Measurements from ENCODE around the gene TUBG1.

The TUBG1 gene

DNA sequence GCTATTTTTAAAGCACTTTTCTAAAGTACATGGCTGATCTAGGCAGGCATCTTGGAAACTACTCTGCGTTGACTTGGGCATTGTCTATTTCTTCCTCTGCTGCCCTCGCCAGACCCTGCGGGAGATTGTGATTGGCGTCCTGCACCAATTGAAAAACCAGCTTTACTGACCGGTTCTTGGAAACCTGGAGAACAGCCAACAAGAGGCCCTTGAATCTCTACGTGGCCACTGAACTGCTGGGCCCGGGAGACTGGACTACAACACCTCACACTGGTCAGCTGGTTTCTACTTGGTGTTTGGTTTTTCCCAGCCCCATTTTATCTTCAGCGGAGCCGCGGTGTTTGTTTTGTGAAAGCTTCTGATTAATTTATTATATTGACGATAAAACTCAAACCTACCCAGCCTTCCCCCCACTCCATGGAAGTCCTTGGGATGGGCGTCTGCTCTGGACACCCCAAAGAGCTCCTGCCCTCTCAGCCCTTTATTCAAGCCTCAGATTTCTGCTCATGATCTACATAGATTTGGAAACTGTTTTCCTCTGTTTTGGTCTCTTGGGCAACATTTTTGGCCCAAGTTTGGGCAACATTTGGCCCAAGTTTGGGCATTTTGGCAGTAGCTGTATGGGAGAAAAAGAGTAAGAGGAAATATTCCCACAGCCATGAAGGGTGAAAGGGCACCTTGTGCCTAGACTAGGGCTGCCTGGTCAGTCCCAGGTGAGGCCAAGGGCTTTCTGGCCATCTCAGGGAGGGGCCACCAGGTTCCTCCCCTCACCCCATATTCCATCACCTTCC is 37.9 kb upstream of the TUBG1 start:
- H3K4me3 ChIP-seq (ENCODE audit: low read length): no peak overlapping the region
- TF ChIP-seq, protein P1, sequence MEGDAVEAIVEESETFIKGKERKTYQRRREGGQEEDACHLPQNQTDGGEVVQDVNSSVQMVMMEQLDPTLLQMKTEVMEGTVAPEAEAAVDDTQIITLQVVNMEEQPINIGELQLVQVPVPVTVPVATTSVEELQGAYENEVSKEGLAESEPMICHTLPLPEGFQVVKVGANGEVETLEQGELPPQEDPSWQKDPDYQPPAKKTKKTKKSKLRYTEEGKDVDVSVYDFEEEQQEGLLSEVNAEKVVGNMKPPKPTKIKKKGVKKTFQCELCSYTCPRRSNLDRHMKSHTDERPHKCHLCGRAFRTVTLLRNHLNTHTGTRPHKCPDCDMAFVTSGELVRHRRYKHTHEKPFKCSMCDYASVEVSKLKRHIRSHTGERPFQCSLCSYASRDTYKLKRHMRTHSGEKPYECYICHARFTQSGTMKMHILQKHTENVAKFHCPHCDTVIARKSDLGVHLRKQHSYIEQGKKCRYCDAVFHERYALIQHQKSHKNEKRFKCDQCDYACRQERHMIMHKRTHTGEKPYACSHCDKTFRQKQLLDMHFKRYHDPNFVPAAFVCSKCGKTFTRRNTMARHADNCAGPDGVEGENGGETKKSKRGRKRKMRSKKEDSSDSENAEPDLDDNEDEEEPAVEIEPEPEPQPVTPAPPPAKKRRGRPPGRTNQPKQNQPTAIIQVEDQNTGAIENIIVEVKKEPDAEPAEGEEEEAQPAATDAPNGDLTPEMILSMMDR (conservative IDR thresholded peaks at IDR 0.05; ENCODE audit: low read length): no peak
- peak; percentile 15 for DNase-seq (ENCODE audit: low read depth)

DNA sequence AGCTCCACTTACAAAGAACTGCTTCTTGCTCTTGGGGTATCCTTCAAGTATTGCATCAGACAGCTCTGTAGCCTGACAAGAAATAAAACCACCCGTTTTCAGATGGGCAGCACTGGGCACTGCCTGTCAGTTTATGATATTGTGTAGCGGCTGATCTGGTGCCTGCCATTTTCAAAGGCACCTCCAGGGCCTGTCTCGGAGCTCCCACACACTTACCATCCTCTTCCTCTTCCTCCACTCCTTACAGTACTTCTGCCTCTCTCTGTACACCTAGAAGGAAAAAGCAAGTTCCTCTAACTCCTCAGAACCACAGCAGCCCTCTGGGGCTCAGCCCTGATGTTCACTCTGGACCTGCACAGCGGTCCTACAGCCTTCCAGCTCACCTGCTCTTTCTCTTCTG is 36.4 kb upstream of the TUBG1 start:
- H3K4me3 ChIP-seq (ENCODE audit: low read length): no peak overlapping the region
- no peak for DNase-seq (ENCODE audit: low read depth)
- TF ChIP-seq, protein P1 (conservative IDR thresholded peaks at IDR 0.05; ENCODE audit: low read length): no peak

DNA sequence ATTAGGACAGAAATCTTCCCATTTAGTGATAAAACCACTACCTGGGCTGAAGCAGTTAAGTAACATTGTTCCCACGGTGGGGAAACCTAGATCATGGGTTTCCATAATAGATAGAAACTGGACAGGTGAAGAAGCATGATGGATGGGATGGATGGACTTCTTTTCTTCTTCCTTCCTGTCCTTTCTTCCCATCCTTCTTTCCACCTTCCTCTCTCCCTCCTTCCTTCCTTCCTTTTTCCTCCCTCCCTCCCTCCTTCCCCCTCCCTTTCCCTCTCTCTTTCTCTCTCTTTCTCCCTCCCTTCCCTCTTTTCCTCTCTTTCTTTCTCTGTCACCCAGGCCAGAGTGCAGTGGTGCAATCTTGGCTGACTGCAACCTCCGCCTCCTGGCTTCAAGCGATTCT is 35.0 kb upstream of the TUBG1 start:
- H3K4me3 ChIP-seq (ENCODE audit: low read length): no peak overlapping the region
- TF ChIP-seq, protein P1 (conservative IDR thresholded peaks at IDR 0.05; ENCODE audit: low read length): no peak
- DNase-seq (ENCODE audit: low read depth): no peak

DNA sequence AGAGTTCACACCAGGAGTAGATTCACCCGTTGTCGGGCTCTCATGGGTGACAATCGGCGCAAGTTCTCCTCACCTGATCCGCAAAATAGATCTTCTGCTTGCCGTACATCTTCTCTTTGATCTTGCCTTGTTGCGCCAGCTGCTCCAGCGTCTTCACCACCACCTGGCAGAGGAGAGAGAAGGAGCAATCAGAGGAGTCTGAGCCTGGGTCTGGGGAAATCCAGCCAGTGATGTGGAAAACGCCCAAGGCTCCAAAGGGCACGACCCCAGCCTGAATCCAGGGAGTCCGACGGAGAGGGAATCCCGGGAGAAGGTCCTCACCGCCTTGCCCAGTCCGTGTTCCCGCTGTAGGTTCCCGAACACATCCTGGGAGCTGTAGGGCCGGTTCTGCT is 32.3 kb upstream of the TUBG1 start:
- peak overlapping the region; percentile 89 for H3K4me3 ChIP-seq (ENCODE audit: low read length)
- TF ChIP-seq, protein P1 (conservative IDR thresholded peaks at IDR 0.05; ENCODE audit: low read length): no peak
- DNase-seq (ENCODE audit: low read depth): no peak

DNA sequence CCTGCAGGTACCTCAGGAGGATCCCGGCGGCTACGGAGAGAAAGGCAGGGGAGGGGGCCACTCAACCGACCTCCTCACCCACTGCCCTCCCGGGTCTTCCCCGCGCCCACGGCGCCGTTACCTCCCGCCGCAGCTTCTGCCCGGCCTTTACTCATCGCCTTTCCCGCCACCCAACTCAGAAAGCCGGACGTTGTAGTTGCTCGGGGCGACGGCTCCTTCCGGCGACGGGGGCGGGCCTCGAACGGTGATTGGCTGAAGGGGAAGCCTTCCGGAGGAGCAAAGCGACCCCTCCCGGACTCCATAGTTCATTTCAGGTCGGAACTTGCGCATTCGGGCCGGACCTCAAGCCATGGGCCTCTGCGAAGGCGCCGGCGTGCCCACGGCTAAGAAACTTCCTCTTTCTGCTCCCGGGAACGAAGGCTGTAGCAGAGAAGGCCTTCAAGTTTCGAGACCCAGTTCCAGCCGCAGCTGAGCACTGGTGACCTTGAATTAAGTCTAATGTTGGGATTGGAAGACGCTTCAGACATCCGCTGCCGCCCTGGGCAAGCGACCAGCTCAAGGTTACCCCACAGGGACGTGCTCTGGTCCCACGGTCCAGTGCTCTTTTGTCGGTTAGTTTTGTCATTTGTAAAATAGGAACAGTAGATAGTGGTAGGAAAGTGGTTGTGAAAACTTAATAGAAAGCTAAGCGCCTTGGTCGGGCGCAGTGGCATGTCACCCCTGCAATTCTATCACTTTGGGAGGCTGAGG is 31.8 kb upstream of the TUBG1 start, which contains the start of gene PSMC3IP:
TSS of gene PSMC3IP (minus strand) at position 198 of the 750 bp plus-strand sequence. CDS start at position 155, 43 bp downstream.
- H3K4me3 ChIP-seq (ENCODE audit: low read length): peak within 1 kb of the TSS; percentile 89
- TF ChIP-seq, protein P1 (conservative IDR thresholded peaks at IDR 0.05; ENCODE audit: low read length): peak; percentile 46
- DNase-seq (ENCODE audit: low read depth): peak; percentile 93

DNA sequence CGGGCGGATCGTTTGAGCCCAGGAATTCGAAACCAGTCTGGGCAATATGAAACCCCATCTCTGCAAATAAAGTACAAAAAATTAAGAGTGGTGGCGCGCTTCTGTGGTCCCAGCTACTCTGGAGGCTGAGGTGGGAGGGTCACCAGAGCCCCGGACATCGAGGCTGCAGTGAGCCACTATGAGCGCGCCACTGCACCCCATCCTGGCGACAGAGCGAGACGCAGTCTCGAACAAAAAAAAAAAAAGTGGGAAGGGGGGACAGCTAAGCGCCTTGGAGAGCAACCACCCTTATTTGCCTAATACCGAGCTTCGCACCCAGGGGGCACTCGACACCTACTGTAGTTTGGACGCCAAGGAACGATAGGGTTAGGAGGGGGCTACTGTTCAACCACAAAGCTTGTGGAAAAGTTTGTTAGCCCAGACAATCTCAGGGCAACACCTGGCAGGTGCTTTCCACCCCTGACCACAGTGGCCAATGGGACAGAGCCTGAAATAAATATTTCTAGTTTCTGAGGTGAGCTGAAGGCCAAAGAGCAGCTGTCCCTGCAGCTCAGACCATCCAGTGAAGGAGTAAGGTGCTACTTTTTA is 31.1 kb upstream of the TUBG1 start:
- peak; percentile 57 for DNase-seq (ENCODE audit: low read depth)
- TF ChIP-seq, protein P1 (conservative IDR thresholded peaks at IDR 0.05; ENCODE audit: low read length): peak; percentile 76
- H3K4me3 ChIP-seq (ENCODE audit: low read length): peak overlapping the region; percentile 89

All from AG10803 (cell line).